ENCODE data around the gene SMYD2. TPM values are rescaled to one million over a fixed set of nuclear protein-coding genes. Genes with fewer than 3 reads are reported as not detected.

SMYD2 gene
- total RNA-seq, 1 experiment from 2014 or later = 25.8 TPM

GRCh38 chr1:214385428-214385827, 104.5 kb downstream of the SMYD2 start:
- H3K4me3 ChIP-seq (ENCODE audit: low read depth, low read length, poor library complexity, severe bottlenecking) = no peak overlapping the region
- no peak for TF ChIP-seq EZH2 (IDR thresholded peaks at IDR 0.05; ENCODE audit: borderline replicate concordance, low read depth, low read length, poor library complexity, severe bottlenecking)
- TF ChIP-seq, protein P1, sequence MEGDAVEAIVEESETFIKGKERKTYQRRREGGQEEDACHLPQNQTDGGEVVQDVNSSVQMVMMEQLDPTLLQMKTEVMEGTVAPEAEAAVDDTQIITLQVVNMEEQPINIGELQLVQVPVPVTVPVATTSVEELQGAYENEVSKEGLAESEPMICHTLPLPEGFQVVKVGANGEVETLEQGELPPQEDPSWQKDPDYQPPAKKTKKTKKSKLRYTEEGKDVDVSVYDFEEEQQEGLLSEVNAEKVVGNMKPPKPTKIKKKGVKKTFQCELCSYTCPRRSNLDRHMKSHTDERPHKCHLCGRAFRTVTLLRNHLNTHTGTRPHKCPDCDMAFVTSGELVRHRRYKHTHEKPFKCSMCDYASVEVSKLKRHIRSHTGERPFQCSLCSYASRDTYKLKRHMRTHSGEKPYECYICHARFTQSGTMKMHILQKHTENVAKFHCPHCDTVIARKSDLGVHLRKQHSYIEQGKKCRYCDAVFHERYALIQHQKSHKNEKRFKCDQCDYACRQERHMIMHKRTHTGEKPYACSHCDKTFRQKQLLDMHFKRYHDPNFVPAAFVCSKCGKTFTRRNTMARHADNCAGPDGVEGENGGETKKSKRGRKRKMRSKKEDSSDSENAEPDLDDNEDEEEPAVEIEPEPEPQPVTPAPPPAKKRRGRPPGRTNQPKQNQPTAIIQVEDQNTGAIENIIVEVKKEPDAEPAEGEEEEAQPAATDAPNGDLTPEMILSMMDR (conservative IDR thresholded peaks at IDR 0.05; ENCODE audit: low read depth, low read length) = no peak
- peaks cover 81% of the 10 kb centered on the region for H3K36me3 ChIP-seq (ENCODE audit: insufficient read depth, low read length, poor library complexity, severe bottlenecking)
- H3K27ac ChIP-seq (ENCODE audit: low read depth, low read length, poor library complexity, severe bottlenecking) = no peak overlapping the region
- POLR2A ChIA-PET (ENCODE audit: low non-redundant PET) = no interaction called here
- no peaks in the 10 kb centered on the region for H3K9me3 ChIP-seq (ENCODE audit: low read depth, low read length, poor library complexity, severe bottlenecking)
- no TSS peak for BruUV-seq (replicated peaks)
- DNase-seq (ENCODE audit: low spot score) = no peak
- peaks cover 16% of the 10 kb centered on the region for H3K4me1 ChIP-seq (ENCODE audit: insufficient read depth, low read length, poor library complexity, severe bottlenecking)
- CTCF ChIA-PET = no interaction called here
- intact Hi-C loops (cut with micrococcal nuclease; ENCODE audit: unreplicated experiment) = no loop called here
- H3K27me3 ChIP-seq (replicated peaks; ENCODE audit: insufficient read depth, low read depth, low read length, poor library complexity) = no peaks in the 10 kb centered on the region

GRCh38 chr1:214386333-214386732, 105.4 kb downstream of the SMYD2 start:
- Histone ChIP-seq H3K4me3 (ENCODE audit: low read depth, low read length, poor library complexity, severe bottlenecking) (no peak overlapping the region), H3K36me3 (ENCODE audit: insufficient read depth, low read length, poor library complexity, severe bottlenecking) (peaks cover 77% of the 10 kb centered on the region), H3K27ac (ENCODE audit: low read depth, low read length, poor library complexity, severe bottlenecking) (no peak overlapping the region), H3K4me1 (ENCODE audit: insufficient read depth, low read length, poor library complexity, severe bottlenecking) (peaks cover 18% of the 10 kb centered on the region), H3K27me3 (replicated peaks; ENCODE audit: insufficient read depth, low read depth, low read length, poor library complexity) (no peaks in the 10 kb centered on the region), H3K9me3 (ENCODE audit: low read depth, low read length, poor library complexity, severe bottlenecking) (no peaks in the 10 kb centered on the region)
- no peak for TF ChIP-seq EZH2 (IDR thresholded peaks at IDR 0.05; ENCODE audit: borderline replicate concordance, low read depth, low read length, poor library complexity, severe bottlenecking)
- TF ChIP-seq, protein P1 (conservative IDR thresholded peaks at IDR 0.05; ENCODE audit: low read depth, low read length) = no peak
- intact Hi-C loops (cut with micrococcal nuclease; ENCODE audit: unreplicated experiment) = no loop called here
- DNase-seq (ENCODE audit: low spot score) = no peak
- CTCF ChIA-PET = no interaction called here
- no TSS peak for BruUV-seq (replicated peaks)
- POLR2A ChIA-PET (ENCODE audit: low non-redundant PET) = no interaction called here

Data from A673 (cell line).